ENCODE measurements around the gene ANKRD44. TPM values are rescaled to one million over a fixed set of nuclear protein-coding genes. Genes with fewer than 3 reads are reported as not detected.

Gene ANKRD44
- total and polyA plus RNA-seq, 2 of the 8 experiments (the other 6 are each of a cell fraction or from before 2014, with no cell fraction given), result 1.2 to 1.3 TPM

DNA sequence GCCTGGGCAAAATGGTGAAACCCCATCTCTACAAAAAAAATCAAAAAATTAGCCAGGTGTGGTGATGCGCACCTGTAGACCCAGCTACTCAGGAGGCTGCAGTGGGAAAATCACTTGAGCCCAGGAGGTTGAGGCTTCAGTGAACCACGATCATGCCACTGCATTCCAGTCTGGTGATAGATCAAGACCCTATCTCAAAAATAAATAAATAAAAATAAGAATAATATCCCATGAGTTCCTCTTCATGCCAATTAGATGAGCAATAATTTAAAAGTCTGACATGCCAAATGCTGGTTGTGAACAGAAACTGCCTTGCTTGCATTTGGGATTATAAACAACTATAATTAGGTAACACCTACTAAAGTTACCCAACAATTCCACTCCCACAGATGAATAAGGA, 22.1 kb upstream of the ANKRD44 start (continued):
- TF ChIP-seq EP300 (IDR thresholded peaks at IDR 0.05; ENCODE audit: borderline replicate concordance in 1 of 2, low read depth in 2 of 2, low read length in 2 of 2), result no peak
- TF ChIP-seq NRF1 (IDR thresholded peaks at IDR 0.05; ENCODE audit: low read depth, low read length), result no peak
- TF ChIP-seq POLR2A (IDR thresholded peaks at IDR 0.05; ENCODE audit: control extremely low read depth in 1 of 2, low read depth in 2 of 2, low read length in 2 of 2), result no peak
- no peak for TF ChIP-seq FOSL1 (IDR thresholded peaks at IDR 0.05; ENCODE audit: insufficient read depth, low read depth, low read length)
- TF ChIP-seq, protein P1, sequence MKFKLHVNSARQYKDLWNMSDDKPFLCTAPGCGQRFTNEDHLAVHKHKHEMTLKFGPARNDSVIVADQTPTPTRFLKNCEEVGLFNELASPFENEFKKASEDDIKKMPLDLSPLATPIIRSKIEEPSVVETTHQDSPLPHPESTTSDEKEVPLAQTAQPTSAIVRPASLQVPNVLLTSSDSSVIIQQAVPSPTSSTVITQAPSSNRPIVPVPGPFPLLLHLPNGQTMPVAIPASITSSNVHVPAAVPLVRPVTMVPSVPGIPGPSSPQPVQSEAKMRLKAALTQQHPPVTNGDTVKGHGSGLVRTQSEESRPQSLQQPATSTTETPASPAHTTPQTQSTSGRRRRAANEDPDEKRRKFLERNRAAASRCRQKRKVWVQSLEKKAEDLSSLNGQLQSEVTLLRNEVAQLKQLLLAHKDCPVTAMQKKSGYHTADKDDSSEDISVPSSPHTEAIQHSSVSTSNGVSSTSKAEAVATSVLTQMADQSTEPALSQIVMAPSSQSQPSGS (IDR thresholded peaks at IDR 0.05; ENCODE audit: low read length), result no peak
- no peak for TF ChIP-seq BCL11A (IDR thresholded peaks at IDR 0.05; ENCODE audit: low read depth in 2 of 2, low read length in 2 of 2)
- TF ChIP-seq ASH2L (IDR thresholded peaks at IDR 0.05; ENCODE audit: low read length), result no peak
- no peak for TF ChIP-seq CREB1 (IDR thresholded peaks at IDR 0.05)
- TF ChIP-seq RBBP5 (IDR thresholded peaks at IDR 0.05; ENCODE audit: borderline replicate concordance, low read depth, low read length), result no peak

All from H1 (cell line).